Measurements from ENCODE around the gene XRN2. TPM values are rescaled to one million over a fixed set of nuclear protein-coding genes. Genes with fewer than 3 reads are reported as not detected.

The XRN2 gene
- total RNA-seq, 1 donor from 2014 or later: 46.4 TPM

DNA sequence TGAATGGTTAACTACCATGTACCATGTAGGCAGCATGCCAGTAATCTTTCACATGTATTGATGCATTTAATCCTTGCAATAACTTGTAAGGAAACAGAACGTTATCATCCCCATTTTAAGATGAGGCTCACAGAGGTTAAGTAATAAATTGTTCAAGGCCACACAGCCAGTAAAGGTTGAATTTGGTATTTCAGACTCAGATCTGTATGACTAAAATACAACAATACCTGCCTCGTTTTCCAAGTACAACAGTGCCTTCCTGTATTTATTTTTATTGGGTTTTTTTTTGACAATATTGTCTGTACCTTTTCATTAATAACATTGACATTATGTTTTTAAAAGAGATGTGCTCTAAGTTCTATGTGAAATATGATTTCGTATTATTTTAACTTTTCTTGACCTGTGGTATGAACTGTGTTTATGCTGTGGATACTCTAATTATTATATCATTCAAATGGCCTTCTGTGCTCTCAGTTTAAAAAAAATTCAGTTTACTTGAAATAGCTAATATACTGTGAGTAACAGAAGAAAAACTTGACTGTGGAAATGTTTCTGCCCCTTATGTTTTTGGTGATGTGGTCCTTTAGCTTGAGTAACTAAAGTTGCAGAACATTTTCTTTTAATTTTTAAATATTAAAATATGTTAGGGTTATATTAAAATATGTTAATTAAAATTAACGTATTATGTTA is 39.7 kb downstream of the XRN2 start:
- H3K4me1 ChIP-seq: no peaks in the 10 kb centered on the region
- TF ChIP-seq POLR2A (IDR thresholded peaks at IDR 0.05) (no peak), POLR2AphosphoS5 (IDR thresholded peaks at IDR 0.05; ENCODE audit: insufficient read depth in 1 of 2, low read depth in 1 of 2) (no peak), CTCF (IDR thresholded peaks at IDR 0.05) (no peak)
- peaks cover 0 to 38% of the 10 kb centered on the region in 2 donors for H3K36me3 ChIP-seq
- no peak overlapping the region for H3K27ac ChIP-seq
- H3K27me3 ChIP-seq: no peaks in the 10 kb centered on the region
- DNase-seq (ENCODE audit: extremely low spot score in 2 of 2): no peak
- no peaks in the 10 kb centered on the region for H3K9me3 ChIP-seq
- intact Hi-C loops (cut with DNase I): no loop called here
- H3K4me3 ChIP-seq: no peak overlapping the region

DNA sequence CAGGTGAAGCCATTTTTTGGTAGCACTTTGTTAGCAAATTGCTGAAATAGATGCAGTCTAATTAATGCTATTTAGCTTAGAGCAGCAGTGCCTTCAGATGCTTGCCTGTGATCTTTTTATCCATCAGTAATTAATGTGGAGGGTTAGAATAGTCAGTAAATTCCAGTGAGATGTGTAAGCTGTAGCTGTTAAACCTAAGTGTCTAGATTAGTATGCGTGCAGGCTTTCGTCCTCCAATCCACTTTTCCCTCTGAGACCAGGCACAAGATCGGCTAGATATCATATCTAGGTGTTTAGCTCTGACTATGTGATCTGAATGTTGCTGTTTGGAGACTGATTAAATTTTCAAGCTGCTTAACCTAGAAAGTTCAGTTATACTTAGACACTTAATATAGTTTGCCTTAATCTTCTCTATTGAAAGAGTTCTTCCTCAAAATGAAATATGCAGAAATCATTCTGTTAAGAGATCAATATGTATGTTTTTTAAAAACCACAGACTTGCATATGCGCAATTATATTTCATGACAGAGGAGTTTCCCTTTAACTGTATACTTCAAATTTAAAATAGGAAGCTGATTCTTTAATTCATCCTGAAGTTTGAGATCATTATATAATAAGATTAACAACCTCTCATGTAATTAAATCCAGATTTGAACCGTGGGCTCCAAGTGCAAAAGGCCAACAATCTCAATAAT is 41.2 kb downstream of the XRN2 start:
- no peaks in the 10 kb centered on the region for H3K27me3 ChIP-seq
- H3K27ac ChIP-seq: no peak overlapping the region
- intact Hi-C loops (cut with DNase I): no loop called here
- H3K4me3 ChIP-seq: no peak overlapping the region
- no peak for TF ChIP-seq POLR2AphosphoS5 (IDR thresholded peaks at IDR 0.05; ENCODE audit: insufficient read depth in 1 of 2, low read depth in 1 of 2)
- no peak for TF ChIP-seq CTCF (IDR thresholded peaks at IDR 0.05)
- no peak for TF ChIP-seq POLR2A (IDR thresholded peaks at IDR 0.05)
- DNase-seq (ENCODE audit: extremely low spot score in 2 of 2): no peak
- no peaks in the 10 kb centered on the region for H3K4me1 ChIP-seq
- H3K9me3 ChIP-seq: no peaks in the 10 kb centered on the region
- peaks cover 0 to 50% of the 10 kb centered on the region in 2 donors for H3K36me3 ChIP-seq

DNA sequence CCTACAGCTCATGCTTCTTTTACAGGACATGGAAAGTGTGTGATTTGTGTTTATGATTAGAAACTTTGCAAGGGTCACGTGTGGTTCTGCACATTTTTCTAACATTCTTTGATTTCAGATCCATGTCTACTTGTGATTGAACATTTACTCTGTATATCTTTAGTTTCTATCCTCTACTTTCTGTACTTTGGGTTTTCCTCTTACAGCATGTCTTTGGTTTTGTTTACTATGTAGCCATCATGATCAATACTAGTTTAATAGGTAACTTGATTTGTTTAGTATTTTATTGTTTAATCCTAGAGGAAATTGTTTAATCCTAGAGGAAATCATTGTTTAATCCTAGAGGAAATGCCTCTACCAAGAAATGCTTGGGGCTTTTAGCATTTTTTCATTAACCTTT is 41.8 kb downstream of the XRN2 start:
- no peak overlapping the region for H3K27ac ChIP-seq
- H3K4me3 ChIP-seq: no peak overlapping the region
- H3K9me3 ChIP-seq: no peaks in the 10 kb centered on the region
- intact Hi-C loops (cut with DNase I): no loop called here
- DNase-seq (ENCODE audit: extremely low spot score in 2 of 2): no peak
- no peak for TF ChIP-seq CTCF (IDR thresholded peaks at IDR 0.05)
- no peak for TF ChIP-seq POLR2A (IDR thresholded peaks at IDR 0.05)
- TF ChIP-seq POLR2AphosphoS5 (IDR thresholded peaks at IDR 0.05; ENCODE audit: insufficient read depth in 1 of 2, low read depth in 1 of 2): no peak
- no peaks in the 10 kb centered on the region for H3K27me3 ChIP-seq
- H3K4me1 ChIP-seq: no peaks in the 10 kb centered on the region
- peaks cover 0 to 54% of the 10 kb centered on the region in 2 donors for H3K36me3 ChIP-seq

DNA sequence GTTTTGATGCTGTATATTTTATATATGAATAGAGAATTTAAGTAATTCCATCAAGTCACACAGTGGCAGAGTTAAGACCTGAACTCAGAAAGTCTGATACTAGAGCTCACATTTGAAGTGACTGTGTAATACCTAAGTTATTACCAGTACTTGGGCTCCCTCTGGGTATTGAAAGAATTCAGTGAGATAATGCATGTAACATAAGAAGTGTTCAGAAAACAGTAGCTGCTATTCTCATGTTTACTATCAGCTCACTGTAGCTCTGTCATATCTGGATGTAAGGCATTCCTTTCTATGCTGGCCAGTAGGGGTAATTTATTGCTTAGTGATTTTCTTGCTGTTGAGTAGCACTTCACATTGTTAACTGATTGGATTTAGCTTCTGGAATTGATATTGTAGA is 49.6 kb downstream of the XRN2 start:
- Histone ChIP-seq H3K36me3 (peaks cover 0 to 34% of the 10 kb centered on the region in 2 donors), H3K9me3 (no peaks in the 10 kb centered on the region), H3K27me3 (no peaks in the 10 kb centered on the region), H3K27ac (no peak overlapping the region), H3K4me1 (no peaks in the 10 kb centered on the region), H3K4me3 (no peak overlapping the region)
- DNase-seq (ENCODE audit: extremely low spot score in 2 of 2): no peak
- intact Hi-C loops (cut with DNase I): no loop called here
- TF ChIP-seq POLR2A (IDR thresholded peaks at IDR 0.05): no peak
- TF ChIP-seq POLR2AphosphoS5 (IDR thresholded peaks at IDR 0.05; ENCODE audit: insufficient read depth in 1 of 2, low read depth in 1 of 2): no peak
- no peak for TF ChIP-seq CTCF (IDR thresholded peaks at IDR 0.05)

GRCh38 chr20:21353236-21353635 is 50.1 kb downstream of the XRN2 start:
- intact Hi-C loops (cut with DNase I): no loop called here
- H3K36me3 ChIP-seq: peaks cover 0 to 34% of the 10 kb centered on the region in 2 donors
- TF ChIP-seq CTCF (IDR thresholded peaks at IDR 0.05): no peak
- no peak for TF ChIP-seq POLR2AphosphoS5 (IDR thresholded peaks at IDR 0.05; ENCODE audit: insufficient read depth in 1 of 2, low read depth in 1 of 2)
- no peak for TF ChIP-seq POLR2A (IDR thresholded peaks at IDR 0.05)
- no peak overlapping the region for H3K4me3 ChIP-seq
- H3K4me1 ChIP-seq: no peaks in the 10 kb centered on the region
- H3K27ac ChIP-seq: no peak overlapping the region
- no peak for DNase-seq (ENCODE audit: extremely low spot score in 2 of 2)
- H3K27me3 ChIP-seq: no peaks in the 10 kb centered on the region
- H3K9me3 ChIP-seq: no peaks in the 10 kb centered on the region
